Measurements from ENCODE around the gene C14orf93. TPM values are rescaled to one million over a fixed set of nuclear protein-coding genes. Genes with fewer than 3 reads are reported as not detected.

C14orf93 gene
- polyA plus RNA-seq, 2 donors = 4.7 to 6.1 TPM

DNA sequence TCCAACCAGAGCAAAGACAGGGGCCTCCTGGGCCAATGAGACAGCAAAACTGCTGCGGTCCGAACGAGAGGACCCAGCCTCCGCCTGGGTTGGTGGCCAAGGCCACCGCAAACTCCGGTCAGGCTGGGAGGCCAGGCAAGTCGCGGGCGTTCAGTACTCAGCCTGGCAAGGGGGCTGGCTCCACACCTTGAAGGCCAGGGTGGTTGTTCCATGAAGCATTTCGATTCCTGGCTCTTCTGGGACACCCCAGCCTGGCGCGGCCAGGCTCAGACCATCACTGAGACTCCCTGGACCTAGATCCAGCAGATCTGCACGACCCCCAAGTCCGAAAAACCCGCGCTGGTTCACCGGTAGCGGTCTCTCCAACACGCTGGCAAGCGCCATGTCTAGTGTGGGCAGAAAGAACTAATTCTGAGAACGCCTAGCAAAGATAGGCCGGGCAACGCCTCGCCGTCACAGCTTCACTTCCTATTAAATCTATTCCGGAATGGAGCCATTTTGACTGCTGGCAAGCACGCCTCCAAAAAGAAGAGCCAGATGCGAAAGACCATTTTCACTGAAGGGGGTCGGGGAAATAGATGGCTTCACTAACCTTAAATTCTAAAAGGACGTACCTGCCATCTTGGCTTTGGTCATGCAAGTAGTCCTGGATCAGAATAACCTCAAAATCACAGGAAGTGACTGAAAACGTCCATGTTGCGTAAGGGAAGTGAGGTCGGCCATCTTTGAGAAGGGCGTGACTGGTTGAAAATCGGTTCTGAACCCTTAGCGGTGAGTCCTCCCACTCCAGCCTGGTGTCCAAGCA is 24.8 kb upstream of the C14orf93 start, which contains the start of gene PSMB5:
Gene PSMB5, minus strand, starts transcription at position 403 of the 805 bp plus-strand sequence. Its CDS starts 19 bp downstream, at position 384.
- Histone ChIP-seq H3K27ac (ENCODE audit: low read depth in 2 of 2, low read length in 1 of 2) (peak within 1 kb of the TSS; percentile 92 to 93), H3K36me3 (ENCODE audit: control insufficient read depth in 2 of 2, insufficient read depth in 2 of 2, low read length in 1 of 2) (peaks cover 0 to 13% of the 10 kb centered on the region in 2 donors), H3K27me3 (ENCODE audit: control insufficient read depth in 1 of 2, insufficient read depth in 2 of 2, low read length in 2 of 2) (no peaks in the 10 kb centered on the region), H3K9me3 (ENCODE audit: control insufficient read depth in 2 of 2, insufficient read depth in 1 of 2, low read depth in 1 of 2, low read length in 1 of 2) (no peaks in the 10 kb centered on the region), H3K4me3 (ENCODE audit: low read depth in 1 of 2, low read length in 2 of 2) (peak within 1 kb of the TSS; percentile 91 to 92), H3K4me1 (ENCODE audit: control insufficient read depth in 2 of 2, insufficient read depth in 2 of 2, low read length in 1 of 2) (peaks cover 0 to 8% of the 10 kb centered on the region in 2 donors)
- 0 to 1% methylated on average over 36 of the region's 36 CpGs for WGBS, 2 donors

DNA sequence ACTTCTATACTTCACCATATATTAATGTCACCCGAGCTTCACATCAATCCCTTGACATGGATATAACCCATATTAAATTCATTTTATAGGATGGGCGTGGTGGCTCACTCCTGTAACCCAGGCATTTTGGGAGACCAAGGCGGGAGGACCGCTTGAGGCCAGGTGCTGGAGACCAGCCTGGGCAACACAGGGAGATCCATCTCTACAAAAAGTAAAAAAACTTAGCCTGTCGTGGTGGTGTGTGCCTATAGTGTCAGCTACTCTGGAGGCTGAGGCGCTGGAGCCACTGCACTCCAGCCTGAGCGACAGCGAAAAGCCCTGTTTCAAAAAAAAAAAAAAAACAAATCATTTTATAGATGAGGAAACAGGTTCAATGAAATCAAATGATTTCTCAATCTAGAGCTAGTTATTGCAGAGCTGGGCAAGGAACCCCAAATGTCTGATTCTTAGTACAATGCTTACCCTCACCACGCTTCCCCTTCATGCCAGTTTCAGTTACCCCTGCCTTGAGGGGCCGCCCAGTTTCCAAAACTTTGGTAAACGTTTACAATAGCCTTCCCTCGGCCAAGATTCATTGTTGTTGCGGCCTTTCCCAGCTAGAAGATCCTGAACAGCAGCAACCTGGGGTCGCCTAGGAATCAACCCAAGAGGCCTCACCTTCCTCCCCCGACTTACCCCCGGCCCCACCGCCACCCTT is 24.0 kb upstream of the C14orf93 start:
- WGBS, 2 donors = 38% methylated on average over 17 of the region's 17 CpGs

DNA sequence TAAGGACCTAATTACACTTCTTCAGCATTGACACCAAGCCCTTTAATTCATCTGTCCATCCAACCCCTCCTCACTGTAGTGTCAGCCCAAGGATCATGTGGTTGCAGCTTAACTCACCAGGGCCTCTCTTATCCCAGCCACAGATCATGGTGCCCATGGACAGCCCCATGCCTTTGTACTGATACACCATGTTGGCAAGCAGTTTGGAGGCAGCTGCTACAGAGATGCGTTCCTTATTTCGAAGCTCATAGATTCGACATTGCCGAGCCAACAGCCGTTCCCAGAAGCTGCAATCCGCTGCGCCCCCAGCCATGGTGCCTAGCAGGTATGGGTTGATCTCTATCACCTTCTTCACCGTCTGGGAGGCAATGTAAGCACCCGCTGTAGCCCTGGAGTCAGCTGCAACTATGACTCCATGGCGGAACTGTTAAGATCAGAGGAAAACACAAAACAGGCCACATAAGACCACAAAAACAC is 23.3 kb upstream of the C14orf93 start:
- Histone ChIP-seq H3K27ac (ENCODE audit: low read depth in 2 of 2, low read length in 1 of 2) (no peak overlapping the region), H3K36me3 (ENCODE audit: control insufficient read depth in 2 of 2, insufficient read depth in 2 of 2, low read length in 1 of 2) (peaks cover 0 to 14% of the 10 kb centered on the region in 2 donors), H3K9me3 (ENCODE audit: control insufficient read depth in 2 of 2, insufficient read depth in 1 of 2, low read depth in 1 of 2, low read length in 1 of 2) (no peaks in the 10 kb centered on the region), H3K4me3 (ENCODE audit: low read depth in 1 of 2, low read length in 2 of 2) (no peak overlapping the region), H3K4me1 (ENCODE audit: control insufficient read depth in 2 of 2, insufficient read depth in 2 of 2, low read length in 1 of 2) (peaks cover 0 to 8% of the 10 kb centered on the region in 2 donors), H3K27me3 (ENCODE audit: control insufficient read depth in 1 of 2, insufficient read depth in 2 of 2, low read length in 2 of 2) (no peaks in the 10 kb centered on the region)
- 92 to 95% methylated on average over 10 of the region's 10 CpGs for WGBS, 2 donors

More for the DNA sequence above, 24.0 kb upstream of the C14orf93 start:
- Histone ChIP-seq H3K36me3 (ENCODE audit: control insufficient read depth in 2 of 2, insufficient read depth in 2 of 2, low read length in 1 of 2) (peaks cover 0 to 13% of the 10 kb centered on the region in 2 donors), H3K27me3 (ENCODE audit: control insufficient read depth in 1 of 2, insufficient read depth in 2 of 2, low read length in 2 of 2) (no peaks in the 10 kb centered on the region), H3K4me1 (ENCODE audit: control insufficient read depth in 2 of 2, insufficient read depth in 2 of 2, low read length in 1 of 2) (peaks cover 0 to 8% of the 10 kb centered on the region in 2 donors), H3K4me3 (ENCODE audit: low read depth in 1 of 2, low read length in 2 of 2) (peak overlapping the region; percentile 91 to 92), H3K27ac (ENCODE audit: low read depth in 2 of 2, low read length in 1 of 2) (peak overlapping the region; percentile 92 to 93), H3K9me3 (ENCODE audit: control insufficient read depth in 2 of 2, insufficient read depth in 1 of 2, low read depth in 1 of 2, low read length in 1 of 2) (no peaks in the 10 kb centered on the region)

DNA sequence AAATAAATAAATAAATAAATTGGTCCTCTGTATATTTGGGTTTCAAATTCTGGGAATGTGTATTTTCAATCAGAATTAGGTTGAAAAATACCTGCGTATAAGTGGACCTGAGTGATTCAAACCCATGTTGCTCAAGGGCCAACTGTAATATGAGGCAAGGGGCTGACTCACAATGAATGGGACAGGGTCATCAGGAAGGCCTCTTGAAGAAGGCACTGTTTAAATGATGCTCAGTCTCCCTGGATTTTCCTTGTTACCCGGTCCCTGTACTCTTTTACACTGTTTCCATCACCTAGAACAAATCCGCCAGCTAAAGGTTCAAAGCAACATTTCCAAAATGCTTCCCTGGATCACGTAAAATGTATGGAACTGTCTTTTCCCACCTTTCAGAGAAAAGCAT is 21.0 kb upstream of the C14orf93 start:
- no peaks in the 10 kb centered on the region for H3K9me3 ChIP-seq (ENCODE audit: control insufficient read depth in 2 of 2, insufficient read depth in 1 of 2, low read depth in 1 of 2, low read length in 1 of 2)

DNA sequence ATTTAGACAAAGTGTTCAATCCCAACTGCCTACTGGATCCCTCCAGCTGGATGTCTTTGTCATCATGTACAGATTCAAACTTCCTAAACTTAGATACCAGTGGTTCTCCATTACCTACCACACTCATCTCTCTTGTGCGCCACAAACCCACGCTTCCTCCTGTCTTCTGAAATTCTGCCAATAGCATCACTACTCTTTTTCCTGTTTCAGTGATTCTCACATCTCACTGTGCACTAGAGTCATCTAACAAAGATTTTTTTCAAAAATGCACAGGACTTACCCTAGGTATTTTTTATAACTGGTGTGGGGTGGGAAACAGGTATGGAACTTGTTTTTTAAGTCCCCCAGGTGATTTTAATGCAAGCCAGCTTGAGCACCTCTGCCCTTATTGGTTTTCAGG is 18.9 kb upstream of the C14orf93 start:
- Histone ChIP-seq H3K27me3 (ENCODE audit: control insufficient read depth in 1 of 2, insufficient read depth in 2 of 2, low read length in 2 of 2) (no peaks in the 10 kb centered on the region), H3K4me3 (ENCODE audit: low read depth in 1 of 2, low read length in 2 of 2) (no peak overlapping the region), H3K4me1 (ENCODE audit: control insufficient read depth in 2 of 2, insufficient read depth in 2 of 2, low read length in 1 of 2) (peaks cover 0 to 7% of the 10 kb centered on the region in 2 donors), H3K9me3 (ENCODE audit: control insufficient read depth in 2 of 2, insufficient read depth in 1 of 2, low read depth in 1 of 2, low read length in 1 of 2) (no peaks in the 10 kb centered on the region), H3K27ac (ENCODE audit: low read depth in 2 of 2, low read length in 1 of 2) (no peak overlapping the region), H3K36me3 (ENCODE audit: control insufficient read depth in 2 of 2, insufficient read depth in 2 of 2, low read length in 1 of 2) (peaks cover 11 to 22% of the 10 kb centered on the region in 2 donors)
- WGBS, 2 donors = 68 to 73% methylated on average over 2 of the region's 2 CpGs

More for the DNA sequence above, 21.0 kb upstream of the C14orf93 start:
- no peak overlapping the region for H3K4me3 ChIP-seq (ENCODE audit: low read depth in 1 of 2, low read length in 2 of 2)
- peaks cover 2 to 17% of the 10 kb centered on the region in 2 donors for H3K36me3 ChIP-seq (ENCODE audit: control insufficient read depth in 2 of 2, insufficient read depth in 2 of 2, low read length in 1 of 2)
- no peak overlapping the region for H3K27ac ChIP-seq (ENCODE audit: low read depth in 2 of 2, low read length in 1 of 2)
- H3K27me3 ChIP-seq (ENCODE audit: control insufficient read depth in 1 of 2, insufficient read depth in 2 of 2, low read length in 2 of 2) = no peaks in the 10 kb centered on the region
- 95 to 97% methylated on average over 4 of the region's 4 CpGs for WGBS, 2 donors
- H3K4me1 ChIP-seq (ENCODE audit: control insufficient read depth in 2 of 2, insufficient read depth in 2 of 2, low read length in 1 of 2) = peaks cover 0 to 8% of the 10 kb centered on the region in 2 donors

DNA sequence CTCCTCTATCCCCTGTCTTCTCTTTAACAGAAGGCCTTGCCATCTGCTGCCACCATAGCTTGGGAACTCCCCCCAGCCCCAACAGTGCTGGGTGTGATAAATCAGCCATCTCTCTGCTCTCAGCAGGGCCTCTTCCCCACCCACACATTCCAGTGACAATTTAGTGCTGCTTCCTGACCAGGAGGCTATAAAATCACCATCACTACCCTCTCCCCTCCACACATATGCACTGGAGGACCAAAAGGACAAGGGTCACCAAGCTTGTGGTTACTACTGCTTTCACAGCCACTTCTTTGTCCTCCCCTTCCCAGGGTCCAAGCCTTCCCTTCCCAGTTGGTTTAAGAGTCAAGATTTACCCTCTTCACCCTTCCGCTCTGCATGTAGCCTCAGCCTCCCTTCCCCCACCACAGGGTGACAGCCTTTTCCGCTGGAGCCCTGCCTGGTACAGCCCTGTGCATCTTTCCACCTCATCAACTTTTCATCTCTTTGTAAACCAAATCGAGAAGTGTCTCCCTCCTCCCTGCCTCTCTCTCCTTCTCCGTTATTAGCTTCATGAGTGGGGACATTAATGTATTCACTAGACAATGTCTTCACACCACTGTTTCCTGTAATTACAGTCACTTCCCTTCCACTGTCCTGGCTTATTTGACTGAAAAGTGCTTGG is 15.3 kb upstream of the C14orf93 start:
- Histone ChIP-seq H3K27ac (ENCODE audit: low read depth in 2 of 2, low read length in 1 of 2) (no peak overlapping the region), H3K9me3 (ENCODE audit: control insufficient read depth in 2 of 2, insufficient read depth in 1 of 2, low read depth in 1 of 2, low read length in 1 of 2) (no peaks in the 10 kb centered on the region), H3K4me1 (ENCODE audit: control insufficient read depth in 2 of 2, insufficient read depth in 2 of 2, low read length in 1 of 2) (no peaks in the 10 kb centered on the region), H3K36me3 (ENCODE audit: control insufficient read depth in 2 of 2, insufficient read depth in 2 of 2, low read length in 1 of 2) (peaks cover 9 to 11% of the 10 kb centered on the region in 2 donors), H3K27me3 (ENCODE audit: control insufficient read depth in 1 of 2, insufficient read depth in 2 of 2, low read length in 2 of 2) (no peaks in the 10 kb centered on the region), H3K4me3 (ENCODE audit: low read depth in 1 of 2, low read length in 2 of 2) (no peak overlapping the region)
- 69 to 74% methylated on average over 4 of the region's 4 CpGs for WGBS, 2 donors

DNA sequence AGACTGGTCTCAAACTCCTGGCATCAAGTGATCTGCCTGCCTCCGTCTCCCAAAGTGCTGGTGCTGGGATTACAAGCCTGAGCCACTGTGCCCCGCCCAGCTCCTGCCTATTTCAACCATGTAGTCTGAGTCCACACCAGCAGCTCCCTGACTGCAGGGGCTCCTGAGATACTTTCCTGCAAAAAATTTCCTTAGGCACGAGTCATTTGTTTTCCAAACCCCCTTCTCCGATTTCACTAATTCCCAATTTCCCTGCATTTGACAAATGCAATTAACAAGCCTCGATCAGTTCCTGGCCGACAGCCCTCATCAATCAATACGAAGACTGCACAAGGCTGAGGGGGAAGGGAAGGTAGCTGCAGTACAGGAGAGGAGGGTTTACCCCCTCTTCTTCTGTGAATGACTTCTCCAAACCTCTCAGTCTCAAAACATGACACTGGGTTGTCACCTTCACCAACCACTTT is 14.7 kb upstream of the C14orf93 start:
- H3K4me1 ChIP-seq (ENCODE audit: control insufficient read depth in 2 of 2, insufficient read depth in 2 of 2, low read length in 1 of 2) = no peaks in the 10 kb centered on the region
- H3K27ac ChIP-seq (ENCODE audit: low read depth in 2 of 2, low read length in 1 of 2) = no peak overlapping the region
- H3K4me3 ChIP-seq (ENCODE audit: low read depth in 1 of 2, low read length in 2 of 2) = no peak overlapping the region
- H3K27me3 ChIP-seq (ENCODE audit: control insufficient read depth in 1 of 2, insufficient read depth in 2 of 2, low read length in 2 of 2) = no peaks in the 10 kb centered on the region
- H3K9me3 ChIP-seq (ENCODE audit: control insufficient read depth in 2 of 2, insufficient read depth in 1 of 2, low read depth in 1 of 2, low read length in 1 of 2) = no peaks in the 10 kb centered on the region
- 67 to 81% methylated on average over 7 of the region's 7 CpGs for WGBS, 2 donors
- H3K36me3 ChIP-seq (ENCODE audit: control insufficient read depth in 2 of 2, insufficient read depth in 2 of 2, low read length in 1 of 2) = peaks cover 9 to 11% of the 10 kb centered on the region in 2 donors

DNA sequence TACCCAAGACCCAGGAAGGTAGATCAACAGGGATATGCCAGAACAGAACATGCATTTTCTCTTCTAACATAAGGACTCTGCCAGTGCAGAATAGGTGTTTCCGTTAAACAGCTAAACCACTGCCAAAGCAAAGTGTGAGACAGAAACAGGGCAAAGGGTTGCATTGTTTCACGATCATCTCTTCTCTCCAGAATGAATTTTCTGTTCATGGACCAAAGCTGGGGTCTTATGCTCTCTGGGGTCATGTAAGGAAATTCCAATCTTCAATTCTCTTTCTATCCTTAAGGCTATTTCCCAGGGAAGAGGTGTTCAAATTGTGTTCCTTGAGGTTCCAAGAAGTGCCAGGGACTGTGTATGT is 13.8 kb upstream of the C14orf93 start:
- Histone ChIP-seq H3K4me3 (ENCODE audit: low read depth in 1 of 2, low read length in 2 of 2) (no peak overlapping the region), H3K9me3 (ENCODE audit: control insufficient read depth in 2 of 2, insufficient read depth in 1 of 2, low read depth in 1 of 2, low read length in 1 of 2) (no peaks in the 10 kb centered on the region), H3K4me1 (ENCODE audit: control insufficient read depth in 2 of 2, insufficient read depth in 2 of 2, low read length in 1 of 2) (no peaks in the 10 kb centered on the region), H3K27ac (ENCODE audit: low read depth in 2 of 2, low read length in 1 of 2) (no peak overlapping the region), H3K27me3 (ENCODE audit: control insufficient read depth in 1 of 2, insufficient read depth in 2 of 2, low read length in 2 of 2) (no peaks in the 10 kb centered on the region), H3K36me3 (ENCODE audit: control insufficient read depth in 2 of 2, insufficient read depth in 2 of 2, low read length in 1 of 2) (peaks cover 9 to 11% of the 10 kb centered on the region in 2 donors)
- 88 to 91% methylated on average over 2 of the region's 2 CpGs for WGBS, 2 donors

All from esophagus (tissue), 2 donors.